ENCODE measurements around the gene CDH4.

The CDH4 gene

GRCh38 chr20:61916318-61916891 lies 664.3 kb downstream of the CDH4 start:
- in situ Hi-C loops (cut with MboI; ENCODE audit: low sequenced_read_pairs, unreplicated experiment), result no loop called here
- TF ChIP-seq, protein P1, sequence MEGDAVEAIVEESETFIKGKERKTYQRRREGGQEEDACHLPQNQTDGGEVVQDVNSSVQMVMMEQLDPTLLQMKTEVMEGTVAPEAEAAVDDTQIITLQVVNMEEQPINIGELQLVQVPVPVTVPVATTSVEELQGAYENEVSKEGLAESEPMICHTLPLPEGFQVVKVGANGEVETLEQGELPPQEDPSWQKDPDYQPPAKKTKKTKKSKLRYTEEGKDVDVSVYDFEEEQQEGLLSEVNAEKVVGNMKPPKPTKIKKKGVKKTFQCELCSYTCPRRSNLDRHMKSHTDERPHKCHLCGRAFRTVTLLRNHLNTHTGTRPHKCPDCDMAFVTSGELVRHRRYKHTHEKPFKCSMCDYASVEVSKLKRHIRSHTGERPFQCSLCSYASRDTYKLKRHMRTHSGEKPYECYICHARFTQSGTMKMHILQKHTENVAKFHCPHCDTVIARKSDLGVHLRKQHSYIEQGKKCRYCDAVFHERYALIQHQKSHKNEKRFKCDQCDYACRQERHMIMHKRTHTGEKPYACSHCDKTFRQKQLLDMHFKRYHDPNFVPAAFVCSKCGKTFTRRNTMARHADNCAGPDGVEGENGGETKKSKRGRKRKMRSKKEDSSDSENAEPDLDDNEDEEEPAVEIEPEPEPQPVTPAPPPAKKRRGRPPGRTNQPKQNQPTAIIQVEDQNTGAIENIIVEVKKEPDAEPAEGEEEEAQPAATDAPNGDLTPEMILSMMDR (IDR thresholded peaks at IDR 0.05; ENCODE audit: borderline replicate concordance, control extremely low read depth, extremely low read depth, insufficient read depth, missing control alignments), result no peak
- DNase-seq (ENCODE audit: low spot score), result no peak

DNA sequence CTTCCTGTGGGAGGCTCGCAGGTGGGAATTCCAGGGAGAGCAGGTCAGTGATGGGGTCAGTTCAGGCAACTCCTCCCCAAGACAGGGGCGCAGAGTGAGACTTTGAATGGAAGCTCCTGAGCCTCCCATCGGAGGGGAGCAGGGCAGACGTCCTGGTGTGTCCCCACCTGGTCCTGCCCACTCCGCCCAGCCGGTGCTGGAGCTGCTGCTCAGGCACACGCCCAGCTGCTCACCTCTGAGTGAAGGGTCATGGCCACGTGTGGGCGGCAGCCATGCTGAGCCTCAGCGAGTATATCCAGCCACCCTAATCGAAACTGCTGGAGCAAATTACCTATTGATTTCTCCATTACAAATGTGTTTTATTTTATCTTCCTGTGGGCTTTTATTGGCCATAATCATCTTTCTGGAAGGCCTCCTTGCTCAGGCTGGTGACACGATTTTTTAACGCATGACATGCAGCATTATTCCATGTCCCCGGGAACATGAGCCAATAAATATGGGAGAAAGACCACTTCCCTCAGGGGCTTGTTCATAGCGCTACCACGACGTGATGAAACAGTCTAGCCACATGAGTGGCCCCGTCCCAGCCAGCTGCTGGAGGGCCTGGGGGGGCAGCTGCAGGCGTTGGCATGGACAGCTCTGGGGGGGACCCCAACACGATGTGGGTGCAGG lies 665.5 kb downstream of the CDH4 start:
- TF ChIP-seq, protein P1 (IDR thresholded peaks at IDR 0.05; ENCODE audit: borderline replicate concordance, control extremely low read depth, extremely low read depth, insufficient read depth, missing control alignments), result no peak
- in situ Hi-C loops (cut with MboI; ENCODE audit: low sequenced_read_pairs, unreplicated experiment), result no loop called here
- DNase-seq (ENCODE audit: low spot score), result no peak

DNA sequence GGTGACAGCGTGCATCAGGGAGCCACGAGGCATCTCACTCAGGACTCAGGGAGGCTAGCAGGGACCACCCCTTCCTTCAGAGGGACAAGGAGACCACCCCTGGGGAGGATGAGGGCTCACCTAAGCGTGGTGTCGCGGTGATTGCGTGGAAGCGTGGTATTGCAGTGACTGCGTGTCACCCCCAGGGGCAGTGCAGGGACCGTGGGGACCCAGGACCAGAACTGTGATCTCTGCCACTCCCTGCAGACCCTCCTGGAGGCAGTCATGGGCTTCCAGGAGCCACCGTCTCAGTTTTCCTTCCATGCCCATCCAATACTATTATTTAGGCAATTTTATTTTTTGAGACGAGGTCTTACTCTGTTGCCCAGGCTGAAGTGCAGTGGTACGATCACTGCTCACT lies 666.5 kb downstream of the CDH4 start:
- no peak for DNase-seq (ENCODE audit: low spot score)
- in situ Hi-C loops (cut with MboI; ENCODE audit: low sequenced_read_pairs, unreplicated experiment), result no loop called here
- TF ChIP-seq, protein P1 (IDR thresholded peaks at IDR 0.05; ENCODE audit: borderline replicate concordance, control extremely low read depth, extremely low read depth, insufficient read depth, missing control alignments), result no peak

GRCh38 chr20:61919239-61919638 lies 667.2 kb downstream of the CDH4 start:
- in situ Hi-C loops (cut with MboI; ENCODE audit: low sequenced_read_pairs, unreplicated experiment), result no loop called here
- no peak for DNase-seq (ENCODE audit: low spot score)
- TF ChIP-seq, protein P1 (IDR thresholded peaks at IDR 0.05; ENCODE audit: borderline replicate concordance, control extremely low read depth, extremely low read depth, insufficient read depth, missing control alignments), result no peak

DNA sequence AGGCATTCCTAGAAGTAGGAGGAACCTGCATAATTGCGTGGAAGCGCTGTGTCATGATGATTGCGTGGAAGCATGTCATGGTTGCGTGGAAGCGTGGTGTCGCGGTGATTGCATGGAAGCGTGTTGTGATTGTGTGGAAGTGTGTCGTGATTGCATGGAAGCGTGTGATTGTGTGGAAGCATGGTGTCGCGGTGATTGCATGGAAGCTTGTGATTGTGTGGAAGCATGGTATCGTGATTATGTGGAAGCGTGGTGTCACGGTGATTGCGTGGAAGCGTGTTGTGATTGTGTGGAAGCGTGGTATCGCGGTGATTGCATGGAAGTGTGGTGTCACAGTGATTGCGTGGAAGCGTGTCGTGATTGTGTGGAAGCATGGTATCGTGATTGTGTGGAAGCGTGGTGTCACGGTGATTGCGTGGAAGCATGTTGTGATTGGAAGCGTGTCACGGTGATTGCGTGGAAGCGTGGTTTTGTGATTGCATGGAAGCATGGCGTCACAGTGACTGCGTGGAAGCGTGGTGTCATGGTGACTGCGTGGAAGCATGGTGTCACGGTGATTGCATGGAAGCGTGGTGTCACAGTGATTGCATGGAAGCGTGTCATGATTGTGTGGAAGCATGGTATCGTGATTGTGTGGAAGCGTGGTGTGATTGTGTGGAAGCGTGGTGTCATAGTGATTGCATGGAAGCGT lies 667.8 kb downstream of the CDH4 start:
- no peak for DNase-seq (ENCODE audit: low spot score)
- in situ Hi-C loops (cut with MboI; ENCODE audit: low sequenced_read_pairs, unreplicated experiment), result no loop called here
- TF ChIP-seq, protein P1 (IDR thresholded peaks at IDR 0.05; ENCODE audit: borderline replicate concordance, control extremely low read depth, extremely low read depth, insufficient read depth, missing control alignments), result no peak

DNA sequence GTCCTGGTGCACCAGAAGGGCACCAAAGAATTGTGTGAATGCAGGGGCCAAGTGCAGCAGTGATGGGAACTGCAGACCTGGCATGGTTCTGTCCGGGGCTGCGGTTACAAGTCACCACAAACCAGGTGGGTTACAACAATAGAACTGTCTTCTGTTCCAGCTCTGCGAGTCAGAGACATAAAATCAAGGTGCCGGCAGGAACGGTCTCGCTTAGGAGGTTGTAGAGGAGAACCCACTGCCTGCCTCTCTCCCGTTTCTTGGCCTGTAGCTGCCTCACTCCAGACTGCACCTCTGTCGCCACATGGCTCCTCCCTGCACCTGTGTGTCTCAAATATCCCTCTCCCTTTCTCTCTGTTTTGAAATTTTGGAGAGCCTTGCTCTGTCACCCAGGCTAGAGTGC lies 670.4 kb downstream of the CDH4 start:
- in situ Hi-C loops (cut with MboI; ENCODE audit: low sequenced_read_pairs, unreplicated experiment), result no loop called here
- TF ChIP-seq, protein P1 (IDR thresholded peaks at IDR 0.05; ENCODE audit: borderline replicate concordance, control extremely low read depth, extremely low read depth, insufficient read depth, missing control alignments), result no peak
- DNase-seq (ENCODE audit: low spot score), result no peak
